Measurements from ENCODE around the gene JMY.
A peak's percentile ranks its signal among the peaks of the same experiment; 100 is the strongest.
"Not testable (repeated sequence)": the region's sequence is repeated elsewhere in the genome, so short reads cannot be mapped to it uniquely, and the experiment has no call there.

JMY gene

DNA sequence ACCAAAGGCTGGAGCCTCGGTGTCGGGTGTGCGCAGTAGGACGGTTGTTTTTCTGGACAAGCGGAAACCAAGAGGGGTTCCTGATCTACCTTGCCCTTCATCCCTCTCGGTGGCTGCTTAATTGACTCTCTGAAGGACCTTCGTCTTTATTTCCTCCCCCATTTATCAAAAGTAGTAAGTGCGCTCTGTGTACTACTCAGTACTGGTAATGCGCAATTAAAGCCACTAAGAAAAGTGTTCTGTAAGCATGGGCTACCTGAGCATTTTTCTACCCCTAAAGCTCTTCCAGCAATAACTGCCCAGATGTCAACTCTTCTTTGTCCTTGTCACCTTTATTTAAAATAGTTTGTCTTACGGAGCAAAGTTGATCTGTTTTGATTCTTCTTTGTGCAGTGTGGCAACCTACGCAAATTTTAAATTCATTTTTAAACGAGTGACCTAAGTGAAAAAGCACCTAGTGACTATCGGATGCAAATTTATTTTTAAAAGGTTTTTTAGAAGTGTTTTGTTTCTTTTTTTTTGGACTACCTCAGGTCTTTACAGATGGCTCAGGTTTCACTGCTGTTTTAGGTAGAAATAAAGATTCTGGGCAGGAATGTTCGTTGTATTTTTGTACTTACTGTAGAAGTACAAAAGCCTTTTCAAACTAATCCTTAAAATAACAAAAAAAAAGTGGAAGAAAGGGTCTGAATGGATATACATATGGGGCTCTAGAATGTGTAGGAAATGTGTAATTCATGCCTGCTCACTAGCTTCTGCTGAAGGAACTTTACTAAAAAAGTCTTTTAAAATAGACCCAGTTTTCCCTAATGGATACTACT, 2.0 kb downstream of the JMY start:
- peak overlapping the region; percentile 87 to 95 for H3K27ac ChIP-seq
- H3K9me3 ChIP-seq: no peaks in the 10 kb centered on the region
- intact Hi-C loops (cut with DNase I; ENCODE audit: low total_unique reads): loop anchor here (10.0 kb wide), 1 partner anchor 1017 kb away; the partner anchor contains the start of gene SERINC5
- H3K4me3 ChIP-seq: peak overlapping the region; percentile 62 to 82
- no peak for DNase-seq
- no peaks in the 10 kb centered on the region for H3K27me3 ChIP-seq
- TF ChIP-seq, protein P1, sequence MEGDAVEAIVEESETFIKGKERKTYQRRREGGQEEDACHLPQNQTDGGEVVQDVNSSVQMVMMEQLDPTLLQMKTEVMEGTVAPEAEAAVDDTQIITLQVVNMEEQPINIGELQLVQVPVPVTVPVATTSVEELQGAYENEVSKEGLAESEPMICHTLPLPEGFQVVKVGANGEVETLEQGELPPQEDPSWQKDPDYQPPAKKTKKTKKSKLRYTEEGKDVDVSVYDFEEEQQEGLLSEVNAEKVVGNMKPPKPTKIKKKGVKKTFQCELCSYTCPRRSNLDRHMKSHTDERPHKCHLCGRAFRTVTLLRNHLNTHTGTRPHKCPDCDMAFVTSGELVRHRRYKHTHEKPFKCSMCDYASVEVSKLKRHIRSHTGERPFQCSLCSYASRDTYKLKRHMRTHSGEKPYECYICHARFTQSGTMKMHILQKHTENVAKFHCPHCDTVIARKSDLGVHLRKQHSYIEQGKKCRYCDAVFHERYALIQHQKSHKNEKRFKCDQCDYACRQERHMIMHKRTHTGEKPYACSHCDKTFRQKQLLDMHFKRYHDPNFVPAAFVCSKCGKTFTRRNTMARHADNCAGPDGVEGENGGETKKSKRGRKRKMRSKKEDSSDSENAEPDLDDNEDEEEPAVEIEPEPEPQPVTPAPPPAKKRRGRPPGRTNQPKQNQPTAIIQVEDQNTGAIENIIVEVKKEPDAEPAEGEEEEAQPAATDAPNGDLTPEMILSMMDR (IDR thresholded peaks at IDR 0.05): no peak
- H3K4me1 ChIP-seq: peaks cover 0 to 45% (median 23%) of the 10 kb centered on the region in 4 donors
- no peaks in the 10 kb centered on the region for H3K36me3 ChIP-seq

DNA sequence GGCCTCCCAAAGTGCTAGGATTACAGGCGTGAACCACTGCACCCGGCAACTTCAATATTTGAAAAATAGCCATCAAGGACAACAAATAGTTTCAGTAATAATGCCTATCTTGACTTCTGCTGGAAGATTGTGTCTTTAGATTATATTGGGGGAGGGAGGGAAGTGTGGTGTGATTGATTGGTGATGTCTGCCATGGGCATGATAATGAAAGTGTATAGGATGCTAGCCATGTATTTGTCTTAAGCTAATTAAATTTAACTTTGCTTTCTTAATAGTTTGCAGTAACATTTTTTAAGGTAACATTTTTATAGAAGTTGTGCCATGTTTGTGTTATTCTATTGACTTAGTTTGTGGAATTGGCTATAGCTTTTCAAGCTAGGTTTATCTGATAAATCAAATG, 4.6 kb downstream of the JMY start:
- no peaks in the 10 kb centered on the region for H3K9me3 ChIP-seq
- intact Hi-C loops (cut with DNase I; ENCODE audit: low total_unique reads): no loop called here
- DNase-seq: no peak
- H3K4me3 ChIP-seq: no peak overlapping the region
- TF ChIP-seq, protein P1 (IDR thresholded peaks at IDR 0.05): no peak
- H3K27ac ChIP-seq: no peak overlapping the region
- no peaks in the 10 kb centered on the region for H3K27me3 ChIP-seq
- no peaks in the 10 kb centered on the region for H3K36me3 ChIP-seq
- H3K4me1 ChIP-seq: peaks cover 0 to 44% (median 25%) of the 10 kb centered on the region in 4 donors

DNA sequence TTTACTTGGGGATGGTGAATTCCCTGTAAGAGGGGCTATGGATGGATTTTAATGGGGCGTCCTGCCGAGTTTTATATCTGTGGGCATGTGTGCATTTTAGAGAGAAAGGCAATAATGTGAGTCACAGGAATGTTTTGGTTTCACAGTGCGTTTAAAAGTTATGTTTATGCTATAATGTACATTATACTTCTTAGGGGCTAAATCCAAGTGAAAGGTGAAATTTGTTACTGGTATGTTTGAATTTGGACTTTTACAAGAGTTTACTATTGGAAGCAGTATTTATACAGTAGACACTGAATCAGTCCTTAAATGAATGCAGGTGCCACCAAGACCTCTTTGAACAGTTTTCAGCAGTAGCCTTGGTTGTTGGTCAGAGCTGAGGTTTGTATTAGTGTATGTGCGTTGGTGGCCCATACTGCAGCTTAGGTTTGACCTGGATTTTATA, 5.6 kb downstream of the JMY start:
- no peak for DNase-seq
- Histone ChIP-seq H3K36me3 (no peaks in the 10 kb centered on the region), H3K27ac (no peak overlapping the region), H3K27me3 (no peaks in the 10 kb centered on the region), H3K9me3 (no peaks in the 10 kb centered on the region), H3K4me3 (no peak overlapping the region), H3K4me1 (peaks cover 0 to 48% (median 26%) of the 10 kb centered on the region in 4 donors)
- TF ChIP-seq, protein P1 (IDR thresholded peaks at IDR 0.05): no peak
- intact Hi-C loops (cut with DNase I; ENCODE audit: low total_unique reads): no loop called here

DNA sequence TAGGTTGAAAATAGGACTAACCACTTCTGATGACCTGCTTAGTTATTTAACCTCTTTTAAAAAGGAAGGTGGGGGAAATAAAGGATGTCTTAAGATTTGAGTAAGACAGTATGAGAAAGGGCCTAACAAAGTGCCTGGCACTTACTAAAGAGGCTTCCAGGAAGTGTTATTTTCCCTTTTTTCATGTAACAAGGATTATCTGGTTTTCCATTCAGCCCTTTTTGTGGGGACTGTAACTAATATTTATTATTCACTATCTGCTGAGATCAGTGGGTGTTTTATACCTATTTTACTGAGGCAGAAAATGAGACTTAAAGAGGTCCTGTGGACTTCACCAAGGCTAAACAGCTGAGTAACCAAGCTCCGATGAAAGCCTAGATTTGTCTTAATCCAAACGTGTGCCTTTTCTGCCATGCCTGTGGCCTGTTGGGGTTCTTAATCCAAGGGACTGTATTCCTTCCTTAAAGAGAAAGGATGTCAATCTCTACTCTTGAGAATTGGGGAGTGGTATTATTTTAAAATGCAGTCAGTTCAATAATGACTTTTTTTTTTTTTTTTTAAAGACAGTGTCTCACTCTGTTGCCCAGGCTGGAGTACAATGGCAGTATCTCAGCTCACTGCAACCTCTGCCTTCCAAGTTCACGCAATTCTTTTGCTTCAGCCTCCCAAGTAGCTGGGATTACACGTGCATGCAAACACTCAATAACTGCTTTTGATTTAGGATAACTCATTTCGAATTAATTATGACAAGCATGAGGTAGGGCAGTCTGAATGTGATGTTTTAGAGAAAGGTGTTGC, 6.5 kb downstream of the JMY start:
- no peak overlapping the region for H3K27ac ChIP-seq
- H3K9me3 ChIP-seq: no peaks in the 10 kb centered on the region
- intact Hi-C loops (cut with DNase I; ENCODE audit: low total_unique reads): no loop called here
- no peaks in the 10 kb centered on the region for H3K36me3 ChIP-seq
- no peaks in the 10 kb centered on the region for H3K27me3 ChIP-seq
- no peak for DNase-seq
- no peak overlapping the region for H3K4me3 ChIP-seq
- TF ChIP-seq, protein P1 (IDR thresholded peaks at IDR 0.05): no peak
- H3K4me1 ChIP-seq: peaks cover 0 to 48% (median 26%) of the 10 kb centered on the region in 4 donors

DNA sequence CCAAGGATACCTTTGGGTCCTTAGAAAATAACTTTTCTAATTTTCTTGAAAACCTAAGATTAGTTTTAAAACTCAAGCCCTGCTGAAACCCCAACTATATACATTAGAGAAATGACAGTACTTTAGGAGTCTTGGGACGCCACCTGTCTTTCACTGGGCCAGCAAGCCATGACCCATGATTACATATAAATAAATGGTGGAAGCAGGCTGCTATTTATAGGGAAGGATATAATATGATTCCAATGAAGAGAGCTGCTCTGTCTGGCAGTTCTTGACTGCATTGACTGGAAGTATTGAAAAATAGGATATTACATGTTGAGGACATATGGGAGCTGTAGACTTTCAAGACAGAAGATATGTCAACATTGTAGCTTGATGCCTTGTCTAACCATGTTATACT, 7.3 kb downstream of the JMY start:
- Histone ChIP-seq H3K4me3 (no peak overlapping the region), H3K27ac (no peak overlapping the region), H3K9me3 (no peaks in the 10 kb centered on the region), H3K4me1 (peaks cover 0 to 47% (median 23%) of the 10 kb centered on the region in 4 donors), H3K27me3 (no peaks in the 10 kb centered on the region), H3K36me3 (no peaks in the 10 kb centered on the region)
- TF ChIP-seq, protein P1 (IDR thresholded peaks at IDR 0.05): no peak
- intact Hi-C loops (cut with DNase I; ENCODE audit: low total_unique reads): no loop called here
- DNase-seq: no peak

DNA sequence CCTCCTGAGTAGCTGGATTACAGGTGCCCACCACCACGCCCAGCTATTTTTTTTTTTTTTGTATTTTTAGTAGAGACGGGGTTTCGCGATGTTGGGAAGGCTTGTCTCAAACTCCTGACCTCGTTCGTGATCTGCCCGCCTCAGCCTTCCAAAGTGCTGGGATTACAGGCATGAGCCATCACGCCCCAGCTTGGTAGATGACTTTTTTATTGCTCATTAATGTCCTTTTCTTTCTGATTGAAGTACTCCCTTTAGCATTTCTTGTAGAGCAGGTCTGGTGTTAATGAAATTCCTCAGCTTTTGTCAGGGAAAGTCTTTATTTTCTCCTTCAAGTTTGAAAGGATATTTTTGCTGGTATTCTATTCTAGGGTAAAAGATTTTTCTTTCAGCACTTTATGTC, 18.1 kb downstream of the JMY start:
- H3K36me3 ChIP-seq; DNase-seq; H3K9me3 ChIP-seq; H3K4me3 ChIP-seq; H3K27ac ChIP-seq; intact Hi-C loops (cut with DNase I; ENCODE audit: low total_unique reads); H3K27me3 ChIP-seq: not testable (repeated sequence)
- peaks cover 0 to 10% (median 2%) of the 10 kb centered on the region in 4 donors for H3K4me1 ChIP-seq

Measured in tibial artery (tissue), 4 donors.